H1 (cell line): ENCODE data around the gene ANKRD50. TPM values are rescaled to one million over a fixed set of nuclear protein-coding genes. Genes with fewer than 3 reads are reported as not detected.

ENCODE experiments used
- CTCF ChIA-PET: fragments of 300-600 bp; sonication (Branson Sonifier 250); formaldehyde crosslinking; loops from one replicate; lab custom pipeline; 2021; ENCODE audit not compliant: partially characterized antibody; lab: Charles Lee
- POLR2A ChIA-PET: fragments of 300-600 bp; sonication (Branson Sonifier 250); formaldehyde crosslinking; loops from one replicate; lab custom pipeline; 2021; ENCODE audit warnings: inconsistent platforms; ENCODE audit not compliant: partially characterized antibody; lab: Charles Lee
- DNase-seq, 2 experiments: peaks; one replicate each; pipeline versions ENCODE4 v3.0.0 to v3.0.0-alpha.2; 2010 to 2022; ENCODE audit warnings: low spot score in 2 of 2, low read depth in 1 of 2, mixed read lengths in 1 of 2
- FAIRE-seq: peaks from 2 replicates; lab custom pipeline; 2011; peaks lifted over from hg19 to GRCh38; lab: Jason Lieb, UNC
- H2AFZ ChIP-seq: 2 replicates; pipeline ENCODE4 v1.8.1; 2012; ENCODE audit warnings: low read length, inconsistent platforms
- H2AK5ac ChIP-seq: 2 replicates; pipeline ENCODE4 v1.6.1; 2013; ENCODE audit warnings: low read depth, low read length
- H2BK120ac ChIP-seq: replicated peaks from 2 replicates; pipeline ENCODE3; 2013; ENCODE audit warnings: low read depth, low read length, inconsistent platforms
- H2BK12ac ChIP-seq: 2 replicates; pipeline ENCODE4 v1.6.1; 2013; ENCODE audit warnings: low read depth, low read length
- H2BK15ac ChIP-seq: 2 replicates; pipeline ENCODE4 v1.6.1; 2013; ENCODE audit warnings: low read length
- H2BK20ac ChIP-seq: 2 replicates; pipeline ENCODE4 v1.6.1; 2013; ENCODE audit warnings: low read length
- H2BK5ac ChIP-seq: 2 replicates; pipeline ENCODE4 v1.6.1; 2013; ENCODE audit warnings: low read depth, low read length
- H3K14ac ChIP-seq: 2 replicates; pipeline ENCODE4 v1.6.1; 2013; ENCODE audit warnings: inconsistent platforms; ENCODE audit not compliant: insufficient read length
- H3K18ac ChIP-seq: 2 replicates; pipeline ENCODE4 v1.6.1; 2013; ENCODE audit warnings: low read length; ENCODE audit errors: extremely low read depth
- H3K23ac ChIP-seq: 2 replicates; pipeline ENCODE4 v1.6.1; 2013; ENCODE audit warnings: inconsistent platforms; ENCODE audit not compliant: insufficient read length
- H3K23me2 ChIP-seq: 2 replicates; pipeline ENCODE4 v1.6.1; 2013; ENCODE audit warnings: low read depth, low read length
- H3K27ac ChIP-seq: 2 replicates; pipeline ENCODE4 v1.6.1; 2011; ENCODE audit warnings: low read depth, low read length, inconsistent platforms
- H3K27me3 ChIP-seq, 4 experiments: replicated peaks in 1 of 4; 1 replicate in 1 of 4; 2 replicates in 3 of 4; pipeline versions ENCODE4 v1.6.1 to v1.8.1; 2011 to 2013; ENCODE audit warnings: low read length in 3 of 4, mild to moderate bottlenecking in 3 of 4, inconsistent platforms in 2 of 4, mixed read lengths in 2 of 4, moderate library complexity in 1 of 4; ENCODE audit not compliant: control insufficient read depth in 3 of 4, insufficient read depth in 3 of 4; ENCODE audit errors: extremely low read depth in 1 of 4
- H3K36me3 ChIP-seq, 4 experiments: 2 replicates each; pipeline versions ENCODE4 v1.6.1 to v1.8.1; 2011 to 2013; ENCODE audit warnings: mild to moderate bottlenecking in 4 of 4, low read length in 3 of 4, moderate library complexity in 2 of 4, control low read depth in 1 of 4, inconsistent platforms in 1 of 4; ENCODE audit not compliant: insufficient read depth in 4 of 4, control insufficient read depth in 2 of 4
- H3K4ac ChIP-seq: replicated peaks from 2 replicates; pipeline ENCODE3; 2013; ENCODE audit warnings: low read length, low read depth, mixed read lengths, inconsistent platforms; ENCODE audit not compliant: insufficient read length
- H3K4me1 ChIP-seq, 4 experiments: replicated peaks in 1 of 4; 1 replicate in 1 of 4; 2 replicates in 3 of 4; pipeline versions ENCODE4 v1.6.1 to v1.8.1; 2011 to 2013; ENCODE audit warnings: low read length in 3 of 4, inconsistent platforms in 2 of 4, mixed read lengths in 1 of 4; ENCODE audit not compliant: insufficient read depth in 4 of 4, control insufficient read depth in 3 of 4
- H3K4me2 ChIP-seq, 2 experiments: 2 replicates each; pipeline versions ENCODE4 v1.6.1 to v1.8.1; 2011 to 2013; ENCODE audit warnings: low read depth in 2 of 2, low read length in 2 of 2, control low read depth in 1 of 2, inconsistent platforms in 1 of 2, mild to moderate bottlenecking in 1 of 2; ENCODE audit not compliant: insufficient read depth in 1 of 2
- H3K4me3 ChIP-seq, 4 experiments: fragments of 200-600, 300-600 bp in 1 of 4; sonication (generic), shearing (Covaris generic), sonication (Bioruptor Twin) in 1 of 4; 2 replicates each; pipeline versions ENCODE4 v1.5.1 to v1.8.1; 2011 to 2016; ENCODE audit warnings: low read length in 4 of 4, low read depth in 3 of 4, control low read depth in 2 of 4, inconsistent platforms in 2 of 4, mild to moderate bottlenecking in 2 of 4, mixed read lengths in 1 of 4, moderate library complexity in 1 of 4; ENCODE audit not compliant: insufficient read depth in 2 of 4; ENCODE audit errors: extremely low read depth in 1 of 4
- H3K56ac ChIP-seq: replicated peaks from 2 replicates; pipeline ENCODE3; 2013; ENCODE audit warnings: low read depth, mild to moderate bottlenecking, mixed read lengths, low read length, inconsistent platforms; ENCODE audit not compliant: insufficient read length
- H3K79me1 ChIP-seq: 2 replicates; pipeline ENCODE4 v1.6.1; 2013; ENCODE audit warnings: low read depth, low read length, control low read depth
- H3K79me2 ChIP-seq, 2 experiments: 2 replicates each; pipeline versions ENCODE4 v1.6.1 to v1.8.1; 2012 to 2013; ENCODE audit warnings: low read length in 2 of 2, mild to moderate bottlenecking in 2 of 2, inconsistent platforms in 1 of 2; ENCODE audit not compliant: insufficient read depth in 2 of 2, control insufficient read depth in 1 of 2
- H3K9ac ChIP-seq, 4 experiments: replicated peaks in 1 of 4; 1 replicate in 1 of 4; 2 replicates in 3 of 4; pipeline versions ENCODE4 v1.6.1 to v1.8.1; 2011 to 2013; ENCODE audit warnings: low read depth in 3 of 4, low read length in 3 of 4, control low read depth in 2 of 4, mild to moderate bottlenecking in 2 of 4, moderate library complexity in 2 of 4, inconsistent platforms in 1 of 4; ENCODE audit errors: extremely low read depth in 1 of 4
- H3K9me3 ChIP-seq, 2 experiments: 2 replicates each; pipeline versions ENCODE4 v1.6.1 to v1.8.1; 2012 to 2013; ENCODE audit warnings: mild to moderate bottlenecking in 2 of 2, moderate library complexity in 2 of 2, control low read depth in 1 of 2, inconsistent platforms in 1 of 2, low read depth in 1 of 2, low read length in 1 of 2, mixed read lengths in 1 of 2; ENCODE audit not compliant: insufficient read depth in 2 of 2
- H4K20me1 ChIP-seq, 2 experiments: replicated peaks in 1 of 2; 2 replicates each; pipeline versions ENCODE3 to v1.8.1; 2011 to 2013; ENCODE audit warnings: inconsistent platforms in 2 of 2, low read length in 2 of 2, mild to moderate bottlenecking in 1 of 2; ENCODE audit not compliant: insufficient read depth in 2 of 2, control insufficient read depth in 1 of 2
- H4K5ac ChIP-seq: 2 replicates; pipeline ENCODE4 v1.6.1; 2013; ENCODE audit warnings: low read length, low read depth, mixed read lengths, inconsistent platforms; ENCODE audit not compliant: insufficient read length
- H4K8ac ChIP-seq: 2 replicates; pipeline ENCODE4 v1.8.0; 2013; ENCODE audit warnings: mild to moderate bottlenecking, moderate library complexity, low read length, inconsistent platforms; ENCODE audit not compliant: insufficient read depth; ENCODE audit errors: extremely low read depth
- H4K91ac ChIP-seq: replicated peaks from 2 replicates; pipeline ENCODE3; 2013; ENCODE audit warnings: low read length, mixed read lengths, inconsistent platforms; ENCODE audit not compliant: insufficient read length
- ASH2L ChIP-seq: fragments of 200-600, 300-600 bp; sonication (generic); IDR thresholded peaks from one replicate; pipeline ENCODE4 v1.7.1; 2017; ENCODE audit warnings: low read length
- CBX8 ChIP-seq: fragments of 300-800, 300-1000 bp; sonication (generic); IDR thresholded peaks from 2 replicates; pipeline ENCODE4 v1.7.1; 2016; ENCODE audit warnings: low read depth, low read length, borderline replicate concordance
- CREB1 ChIP-seq: IDR thresholded peaks from 2 replicates; pipeline ENCODE4 v1.6.1; 2012; ENCODE audit warnings: inconsistent platforms
- FOSL1 ChIP-seq: IDR thresholded peaks from 2 replicates; pipeline ENCODE4 v1.6.1; 2011; ENCODE audit warnings: mild to moderate bottlenecking, low read depth, low read length, moderate library complexity; ENCODE audit not compliant: insufficient read depth
- JUN ChIP-seq: IDR thresholded peaks from 2 replicates; pipeline ENCODE4 v1.6.1; 2011; ENCODE audit warnings: low read depth, mild to moderate bottlenecking, improper control_type of control experiment, low read length
- KDM1A ChIP-seq: fragments of 200-600, 300-600 bp; sonication (generic); IDR thresholded peaks from 2 replicates; pipeline ENCODE4 v1.7.1; 2016; ENCODE audit warnings: mild to moderate bottlenecking, low read length, borderline replicate concordance
- NRF1 ChIP-seq: IDR thresholded peaks from 2 replicates; pipeline ENCODE4 v1.6.1; 2011; ENCODE audit warnings: mild to moderate bottlenecking, low read depth, low read length, improper control_type of control experiment
- POLR2AphosphoS5 ChIP-seq: IDR thresholded peaks from 2 replicates; pipeline ENCODE4 v1.6.1; 2011; ENCODE audit warnings: low read depth, low read length
- POU5F1 ChIP-seq: IDR thresholded peaks from 2 replicates; pipeline ENCODE4 v1.6.1; 2011; ENCODE audit warnings: low read depth, mild to moderate bottlenecking, low read length, moderate library complexity
- RBBP5 ChIP-seq: IDR thresholded peaks from 2 replicates; pipeline ENCODE4 v1.7.1; 2012; ENCODE audit warnings: low read depth, mild to moderate bottlenecking, inconsistent platforms, low read length, moderate library complexity, borderline replicate concordance
- SAP30 ChIP-seq: fragments of 300-600 bp; sonication (generic); IDR thresholded peaks from 2 replicates; pipeline ENCODE4 v1.7.1; 2012; ENCODE audit warnings: low read length, moderate library complexity, mild to moderate bottlenecking, inconsistent platforms; ENCODE audit not compliant: insufficient read depth, insufficient replicate concordance
- SP2 ChIP-seq: IDR thresholded peaks from 2 replicates; pipeline ENCODE4 v1.6.1; 2012; ENCODE audit warnings: mild to moderate bottlenecking, low read length, inconsistent platforms
- SRF ChIP-seq: IDR thresholded peaks from 2 replicates; pipeline ENCODE4 v1.6.1; 2011; ENCODE audit warnings: mild to moderate bottlenecking, low read depth, low read length, moderate library complexity
- SUZ12 ChIP-seq: fragments of 200-600 bp; sonication (generic); IDR thresholded peaks from 2 replicates; pipeline ENCODE4 v1.6.1; 2012; ENCODE audit warnings: mild to moderate bottlenecking, inconsistent platforms, low read length, moderate library complexity, mixed read lengths
- TEAD4 ChIP-seq: IDR thresholded peaks from 2 replicates; pipeline ENCODE4 v1.6.1; 2012; ENCODE audit warnings: low read depth, low read length, inconsistent platforms, mixed read lengths
- polyA plus RNA-seq, 7 experiments: library from polyadenylated mRNA; depleted of rRNA in 3 of 7; stranded (reverse) in 5 of 7; unstranded in 2 of 7; fragments of >200 nt in 5 of 7; fragments of 200-250 nt in 2 of 7; gene quantifications; 1 replicate in 5 of 7; 2 replicates in 1 of 7; 4 replicates in 1 of 7; pipeline versions ENCODE4 v1.2.1 to v1.2.3, GENCODE V29; 2011 to 2013; ENCODE audit warnings: missing spikeins in 2 of 7, mixed read lengths in 2 of 7
- total RNA-seq: library from RNA; stranded (reverse); fragmentation: NEBNext Ultra II Directional; extraction: Animal tissue kit (Norgen Biotek cat#: 25700); gene quantifications from 2 replicates; pipeline ENCODE4 v1.2.1, GENCODE V29; 2021

Gene ANKRD50
- total and polyA plus RNA-seq, 2 of the 8 experiments (the other 6 are each of a cell fraction or from before 2014, with no cell fraction given): 8.5 to 25.0 TPM

- H2BK12ac ChIP-seq: peak overlapping the region; percentile 50; the same call in 1 of the 2 replicates
- no peak overlapping the region for H3K27ac ChIP-seq
- no peak overlapping the region for H3K9ac ChIP-seq
- H3K4me2 ChIP-seq: peak overlapping the region; percentile 21 to 52; a peak in 3 of 4 replicates
- no peaks in the 10 kb centered on the region for H3K36me3 ChIP-seq
- FAIRE-seq (peak; percentile 98), DNase-seq (peak in 1 of 2 experiments; percentile 13)
- no peaks in the 10 kb centered on the region for H3K9me3 ChIP-seq
- ChIA-PET POLR2A (interaction anchor here (1.6 to 1.9 kb wide), 2 partner anchors 11 to 26 kb away, joined by 3 to 7 read pairs; partner anchors contain the start of gene ANKRD50), CTCF (interaction anchor here (0.9 to 1.4 kb wide), 3 partner anchors 15 to 448 kb away, joined by 3 to 4 read pairs (median 3); no protein-coding TSS in a partner anchor)
- no peak overlapping the region for H3K56ac ChIP-seq
- H4K8ac ChIP-seq: no peak overlapping the region
- peak overlapping the region in 1 of 4 experiments; percentile 16; a peak in 1 of 8 replicates for H3K4me3 ChIP-seq
- H2BK15ac ChIP-seq: no peak overlapping the region
- peak overlapping the region; percentile 12; the same call in 1 of the 2 replicates for H2BK5ac ChIP-seq
- no peaks in the 10 kb centered on the region for H3K79me2 ChIP-seq
- no peak overlapping the region for H2BK120ac ChIP-seq
- peaks cover 0 to 8% (median 5%) of the 10 kb centered on the region in 4 experiments; a peak in 4 of 7 replicates for H3K4me1 ChIP-seq
- H3K27me3 ChIP-seq: no peaks in the 10 kb centered on the region
- H2AK5ac ChIP-seq: no peak overlapping the region
- H4K5ac ChIP-seq: no peak overlapping the region
- no peaks in the 10 kb centered on the region for H3K23me2 ChIP-seq
- peak overlapping the region; percentile 7; the same call in 1 of the 2 replicates for H2AFZ ChIP-seq
- 0 out of 2 replicates have a peak overlapping the region, but pooled peaks have one; percentile 63 for H3K18ac ChIP-seq
- H2BK20ac ChIP-seq: peak overlapping the region; percentile 49; the same call in 1 of the 2 replicates
- no peak overlapping the region for H3K23ac ChIP-seq
- H3K14ac ChIP-seq: no peak overlapping the region
- no peak overlapping the region for H4K91ac ChIP-seq
- H3K79me1 ChIP-seq: no peaks in the 10 kb centered on the region
- H3K4ac ChIP-seq: no peak overlapping the region
- H4K20me1 ChIP-seq: no peaks in the 10 kb centered on the region
- TF ChIP-seq JUN (no peak), NRF1 (no peak), POU5F1 (no peak), SRF (no peak), RBBP5 (no peak), SAP30 (no peak), KDM1A (no peak; the same call in 1 of the 2 replicates), SP2 (no peak), CREB1 (no peak), CBX8 (no peak), TEAD4 (peak; percentile 33; the same call in 1 of the 2 replicates), SUZ12 (no peak), FOSL1 (no peak), ASH2L (no peak), POLR2AphosphoS5 (no peak)
Measured at GRCh38 chr4:124738994-124739393, 26.5 kb upstream of the ANKRD50 start.
